Measurements from ENCODE around the gene XPNPEP3.
"Not testable (repeated sequence)": the region's sequence is repeated elsewhere in the genome, so short reads cannot be mapped to it uniquely, and the experiment has no call there.

The XPNPEP3 gene

GRCh38 chr22:40856513-40857308 is at the start of gene XPNPEP3, which contains the start of gene ST13:
TSS of gene XPNPEP3 (plus strand) at chr22:40857148. CDS start at chr22:40857182, 34 bp downstream.
TSS of gene ST13 (minus strand) at chr22:40856639. CDS start at chr22:40856540, 99 bp downstream.
- peak within 1 kb of the TSS; percentile 86 to 98 for H3K4me3 ChIP-seq (ENCODE audit: low read depth in 1 of 2, low read length in 2 of 2)
- H3K4me1 ChIP-seq (ENCODE audit: control insufficient read depth in 1 of 2, insufficient read depth in 2 of 2, low read length in 2 of 2) = peaks cover 8 to 48% of the 10 kb centered on the region in 2 donors
- no peaks in the 10 kb centered on the region for H3K27me3 ChIP-seq (ENCODE audit: low read depth, low read length)
- peak within 1 kb of the TSS; percentile 95 for H3K27ac ChIP-seq (ENCODE audit: low read length)
- H3K9me3 ChIP-seq (ENCODE audit: control insufficient read depth in 1 of 2, low read length in 2 of 2) = no peaks in the 10 kb centered on the region
- peaks cover 0 to 14% of the 10 kb centered on the region in 2 donors for H3K36me3 ChIP-seq (ENCODE audit: control insufficient read depth in 1 of 2, insufficient read depth in 2 of 2, low read length in 2 of 2)

GRCh38 chr22:40808018-40808841 is 48.7 kb upstream of the XPNPEP3 start:
- Histone ChIP-seq H3K9me3 (ENCODE audit: control insufficient read depth in 1 of 2, low read length in 2 of 2) (no peaks in the 10 kb centered on the region), H3K4me3 (ENCODE audit: low read depth in 1 of 2, low read length in 2 of 2) (no peak overlapping the region), H3K36me3 (ENCODE audit: control insufficient read depth in 1 of 2, insufficient read depth in 2 of 2, low read length in 2 of 2) (peaks cover 0 to 4% of the 10 kb centered on the region in 2 donors), H3K27ac (ENCODE audit: low read length) (no peak overlapping the region), H3K27me3 (ENCODE audit: low read depth, low read length) (no peaks in the 10 kb centered on the region), H3K4me1 (ENCODE audit: control insufficient read depth in 1 of 2, insufficient read depth in 2 of 2, low read length in 2 of 2) (no peaks in the 10 kb centered on the region)

- no peak overlapping the region for H3K4me3 ChIP-seq (ENCODE audit: low read depth in 1 of 2, low read length in 2 of 2)
- H3K9me3 ChIP-seq (ENCODE audit: control insufficient read depth in 1 of 2, low read length in 2 of 2) = no peaks in the 10 kb centered on the region
- H3K27me3 ChIP-seq (ENCODE audit: low read depth, low read length) = no peaks in the 10 kb centered on the region
- no peak overlapping the region for H3K27ac ChIP-seq (ENCODE audit: low read length)
- H3K4me1 ChIP-seq (ENCODE audit: control insufficient read depth in 1 of 2, insufficient read depth in 2 of 2, low read length in 2 of 2) = peaks cover 11 to 16% of the 10 kb centered on the region in 2 donors
- no peaks in the 10 kb centered on the region for H3K36me3 ChIP-seq (ENCODE audit: control insufficient read depth in 1 of 2, insufficient read depth in 2 of 2, low read length in 2 of 2)
Observed at GRCh38 chr22:40813912-40814315, 43.0 kb upstream of the XPNPEP3 start.

- H3K27me3 ChIP-seq (ENCODE audit: low read depth, low read length) = no peaks in the 10 kb centered on the region
- peak overlapping the region; percentile 96 to 99 for H3K4me3 ChIP-seq (ENCODE audit: low read depth in 1 of 2, low read length in 2 of 2)
- no peaks in the 10 kb centered on the region for H3K36me3 ChIP-seq (ENCODE audit: control insufficient read depth in 1 of 2, insufficient read depth in 2 of 2, low read length in 2 of 2)
- H3K4me1 ChIP-seq (ENCODE audit: control insufficient read depth in 1 of 2, insufficient read depth in 2 of 2, low read length in 2 of 2) = peaks cover 11 to 25% of the 10 kb centered on the region in 2 donors
- H3K9me3 ChIP-seq (ENCODE audit: control insufficient read depth in 1 of 2, low read length in 2 of 2) = no peaks in the 10 kb centered on the region
- no peak overlapping the region for H3K27ac ChIP-seq (ENCODE audit: low read length)
Observed at GRCh38 chr22:40817737-40818136, 39.2 kb upstream of the XPNPEP3 start.

- Histone ChIP-seq H3K27me3 (ENCODE audit: low read depth, low read length) (no peaks in the 10 kb centered on the region), H3K4me1 (ENCODE audit: control insufficient read depth in 1 of 2, insufficient read depth in 2 of 2, low read length in 2 of 2) (peaks cover 11 to 25% of the 10 kb centered on the region in 2 donors), H3K36me3 (ENCODE audit: control insufficient read depth in 1 of 2, insufficient read depth in 2 of 2, low read length in 2 of 2) (peaks cover 0 to 4% of the 10 kb centered on the region in 2 donors), H3K4me3 (ENCODE audit: low read depth in 1 of 2, low read length in 2 of 2) (peak overlapping the region; percentile 96 to 99), H3K27ac (ENCODE audit: low read length) (no peak overlapping the region), H3K9me3 (ENCODE audit: control insufficient read depth in 1 of 2, low read length in 2 of 2) (no peaks in the 10 kb centered on the region)
Observed at GRCh38 chr22:40818192-40818746, 38.7 kb upstream of the XPNPEP3 start.

GRCh38 chr22:40818747-40819598 is 38.0 kb upstream of the XPNPEP3 start, which contains the start of gene SLC25A17:
TSS of gene SLC25A17 (minus strand) at chr22:40819346. CDS start at chr22:40819248, 98 bp downstream.
- H3K27ac ChIP-seq (ENCODE audit: low read length) = peak within 1 kb of the TSS; percentile 81
- no peaks in the 10 kb centered on the region for H3K9me3 ChIP-seq (ENCODE audit: control insufficient read depth in 1 of 2, low read length in 2 of 2)
- peaks cover 11 to 25% of the 10 kb centered on the region in 2 donors for H3K4me1 ChIP-seq (ENCODE audit: control insufficient read depth in 1 of 2, insufficient read depth in 2 of 2, low read length in 2 of 2)
- peak within 1 kb of the TSS; percentile 96 to 99 for H3K4me3 ChIP-seq (ENCODE audit: low read depth in 1 of 2, low read length in 2 of 2)
- peaks cover 0 to 9% of the 10 kb centered on the region in 2 donors for H3K36me3 ChIP-seq (ENCODE audit: control insufficient read depth in 1 of 2, insufficient read depth in 2 of 2, low read length in 2 of 2)
- no peaks in the 10 kb centered on the region for H3K27me3 ChIP-seq (ENCODE audit: low read depth, low read length)

- no peaks in the 10 kb centered on the region for H3K27me3 ChIP-seq (ENCODE audit: low read depth, low read length)
- peaks cover 0 to 9% of the 10 kb centered on the region in 2 donors for H3K36me3 ChIP-seq (ENCODE audit: control insufficient read depth in 1 of 2, insufficient read depth in 2 of 2, low read length in 2 of 2)
- H3K9me3 ChIP-seq (ENCODE audit: control insufficient read depth in 1 of 2, low read length in 2 of 2) = no peaks in the 10 kb centered on the region
- peak overlapping the region; percentile 96 to 99 for H3K4me3 ChIP-seq (ENCODE audit: low read depth in 1 of 2, low read length in 2 of 2)
- H3K4me1 ChIP-seq (ENCODE audit: control insufficient read depth in 1 of 2, insufficient read depth in 2 of 2, low read length in 2 of 2) = peaks cover 11 to 25% of the 10 kb centered on the region in 2 donors
- peak overlapping the region; percentile 81 for H3K27ac ChIP-seq (ENCODE audit: low read length)
Observed at GRCh38 chr22:40819599-40820140, 37.3 kb upstream of the XPNPEP3 start.

- Histone ChIP-seq H3K27ac (ENCODE audit: low read length) (no peak overlapping the region), H3K9me3 (ENCODE audit: control insufficient read depth in 1 of 2, low read length in 2 of 2) (no peaks in the 10 kb centered on the region), H3K4me3 (ENCODE audit: low read depth in 1 of 2, low read length in 2 of 2) (no peak overlapping the region), H3K27me3 (ENCODE audit: low read depth, low read length) (no peaks in the 10 kb centered on the region), H3K4me1 (ENCODE audit: control insufficient read depth in 1 of 2, insufficient read depth in 2 of 2, low read length in 2 of 2) (peaks cover 0 to 12% of the 10 kb centered on the region in 2 donors), H3K36me3 (ENCODE audit: control insufficient read depth in 1 of 2, insufficient read depth in 2 of 2, low read length in 2 of 2) (peaks cover 0 to 18% of the 10 kb centered on the region in 2 donors)
Observed at GRCh38 chr22:40823426-40823825, 33.5 kb upstream of the XPNPEP3 start.

- H3K27ac ChIP-seq (ENCODE audit: low read length); H3K27me3 ChIP-seq (ENCODE audit: low read depth, low read length); H3K9me3 ChIP-seq (ENCODE audit: control insufficient read depth in 1 of 2, low read length in 2 of 2); H3K4me3 ChIP-seq (ENCODE audit: low read depth in 1 of 2, low read length in 2 of 2); H3K4me1 ChIP-seq (ENCODE audit: control insufficient read depth in 1 of 2, insufficient read depth in 2 of 2, low read length in 2 of 2): not testable (repeated sequence)
- H3K36me3 ChIP-seq (ENCODE audit: control insufficient read depth in 1 of 2, insufficient read depth in 2 of 2, low read length in 2 of 2) = peaks cover 17 to 32% of the 10 kb centered on the region in 2 donors
Observed at GRCh38 chr22:40826292-40826691, 30.7 kb upstream of the XPNPEP3 start.

GRCh38 chr22:40826984-40827741 is 29.8 kb upstream of the XPNPEP3 start:
- Histone ChIP-seq H3K27me3 (ENCODE audit: low read depth, low read length) (no peaks in the 10 kb centered on the region), H3K36me3 (ENCODE audit: control insufficient read depth in 1 of 2, insufficient read depth in 2 of 2, low read length in 2 of 2) (peaks cover 20 to 40% of the 10 kb centered on the region in 2 donors), H3K4me1 (ENCODE audit: control insufficient read depth in 1 of 2, insufficient read depth in 2 of 2, low read length in 2 of 2) (no peaks in the 10 kb centered on the region), H3K9me3 (ENCODE audit: control insufficient read depth in 1 of 2, low read length in 2 of 2) (no peaks in the 10 kb centered on the region), H3K4me3 (ENCODE audit: low read depth in 1 of 2, low read length in 2 of 2) (no peak overlapping the region), H3K27ac (ENCODE audit: low read length) (no peak overlapping the region)
